Endothelial cell of umbilical vein (primary cell): Measurements from ENCODE around the gene MED15.

Experiments used
- FOS ChIP-seq: IDR thresholded peaks from 2 replicates; pipeline ENCODE4 v1.6.1; 2011; ENCODE audit warnings: mild to moderate bottlenecking, low read length, moderate library complexity, borderline replicate concordance; ENCODE audit not compliant: insufficient read depth
- TF ChIP-seq, protein P1 (sequence below), 2 donors: IDR thresholded peaks; 1 replicate in 1 of 2; 2 replicates in 1 of 2; pipeline ENCODE4 v1.5.1; 2011; ENCODE audit warnings: low read length in 2 of 2, mild to moderate bottlenecking in 2 of 2, moderate library complexity in 2 of 2, control low read depth in 1 of 2, inconsistent platforms in 1 of 2, low read depth in 1 of 2; ENCODE audit not compliant: insufficient read depth in 1 of 2; ENCODE audit errors: extremely low read depth in 1 of 2

DNA sequence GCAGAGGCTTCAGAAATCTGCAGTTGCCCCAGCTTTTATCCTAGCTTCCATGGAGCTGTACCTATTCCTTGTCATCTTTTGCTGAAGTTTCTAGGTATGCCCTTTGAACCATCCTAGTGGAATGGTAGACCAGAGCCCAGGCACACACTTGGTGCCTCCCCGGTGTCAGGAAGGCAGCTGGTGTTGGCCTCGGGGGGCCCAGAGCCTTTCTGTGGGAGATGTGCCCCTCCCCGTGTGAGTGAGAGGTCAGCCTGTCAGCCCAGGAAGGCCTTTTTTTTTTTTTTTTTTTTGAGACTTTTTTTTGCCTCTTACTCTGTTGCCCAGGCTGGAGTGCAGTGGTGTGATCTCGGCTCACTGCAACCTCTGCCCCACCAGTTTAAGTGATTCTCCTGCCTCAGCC, 58.4 kb downstream of the MED15 start:
- TF ChIP-seq, protein P1, sequence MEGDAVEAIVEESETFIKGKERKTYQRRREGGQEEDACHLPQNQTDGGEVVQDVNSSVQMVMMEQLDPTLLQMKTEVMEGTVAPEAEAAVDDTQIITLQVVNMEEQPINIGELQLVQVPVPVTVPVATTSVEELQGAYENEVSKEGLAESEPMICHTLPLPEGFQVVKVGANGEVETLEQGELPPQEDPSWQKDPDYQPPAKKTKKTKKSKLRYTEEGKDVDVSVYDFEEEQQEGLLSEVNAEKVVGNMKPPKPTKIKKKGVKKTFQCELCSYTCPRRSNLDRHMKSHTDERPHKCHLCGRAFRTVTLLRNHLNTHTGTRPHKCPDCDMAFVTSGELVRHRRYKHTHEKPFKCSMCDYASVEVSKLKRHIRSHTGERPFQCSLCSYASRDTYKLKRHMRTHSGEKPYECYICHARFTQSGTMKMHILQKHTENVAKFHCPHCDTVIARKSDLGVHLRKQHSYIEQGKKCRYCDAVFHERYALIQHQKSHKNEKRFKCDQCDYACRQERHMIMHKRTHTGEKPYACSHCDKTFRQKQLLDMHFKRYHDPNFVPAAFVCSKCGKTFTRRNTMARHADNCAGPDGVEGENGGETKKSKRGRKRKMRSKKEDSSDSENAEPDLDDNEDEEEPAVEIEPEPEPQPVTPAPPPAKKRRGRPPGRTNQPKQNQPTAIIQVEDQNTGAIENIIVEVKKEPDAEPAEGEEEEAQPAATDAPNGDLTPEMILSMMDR (IDR thresholded peaks at IDR 0.05; ENCODE audit: extremely low read depth in 1 of 2, insufficient read depth in 1 of 2, low read depth in 1 of 2, low read length in 2 of 2): no peak
- no peak for TF ChIP-seq FOS
